Endodermal cell (in vitro differentiated cells): ENCODE measurements around the gene HBZ. TPM values are rescaled to one million over a fixed set of nuclear protein-coding genes. Genes with fewer than 3 reads are reported as not detected.

Experiments
- DNase-seq: peaks from one replicate; pipeline ENCODE4 v3.0.0-alpha.2; 2017
- H3K27ac ChIP-seq: 2 replicates; pipeline ENCODE4 v1.5.1; 2013; ENCODE audit warnings: mild to moderate bottlenecking, low read depth, low read length, moderate library complexity
- H3K27me3 ChIP-seq: 2 replicates; pipeline ENCODE4 v1.6.1; 2013; ENCODE audit warnings: mild to moderate bottlenecking, low read length, moderate library complexity; ENCODE audit not compliant: insufficient read depth, control insufficient read depth, poor library complexity, severe bottlenecking
- H3K36me3 ChIP-seq: 2 replicates; pipeline ENCODE4 v1.7.0; 2013; ENCODE audit warnings: mild to moderate bottlenecking, low read length, moderate library complexity; ENCODE audit not compliant: control insufficient read depth, insufficient read depth
- H3K4me1 ChIP-seq: one replicate; pipeline ENCODE4 v1.7.0; 2013; ENCODE audit warnings: low read length; ENCODE audit not compliant: control insufficient read depth, insufficient read depth
- H3K4me3 ChIP-seq: 2 replicates; pipeline ENCODE4 v1.5.1; 2013; ENCODE audit warnings: mild to moderate bottlenecking, low read length, moderate library complexity
- H3K9ac ChIP-seq: 2 replicates; pipeline ENCODE4 v1.6.1; 2013; ENCODE audit warnings: mild to moderate bottlenecking, low read length, moderate library complexity; ENCODE audit not compliant: poor library complexity, severe bottlenecking; ENCODE audit errors: extremely low read depth
- H3K9me3 ChIP-seq: 2 replicates; pipeline ENCODE4 v1.6.1; 2013; ENCODE audit warnings: mild to moderate bottlenecking, low read length, moderate library complexity; ENCODE audit not compliant: control insufficient read depth
- H3K27ac Mint-ChIP-seq: 2 replicates; pipeline ENCODE4 v1.8.0; 2020; ENCODE audit warnings: mixed read lengths
- H3K27me3 Mint-ChIP-seq: 2 replicates; pipeline ENCODE4 v1.8.0; 2021; ENCODE audit warnings: mild to moderate bottlenecking, mixed read lengths; ENCODE audit not compliant: insufficient read depth
- H3K36me3 Mint-ChIP-seq: 2 replicates; pipeline ENCODE4 v1.8.0; 2020; ENCODE audit warnings: low read depth, mixed read lengths
- H3K4me1 Mint-ChIP-seq: 2 replicates; pipeline ENCODE4 v1.8.0; 2020; ENCODE audit warnings: mixed read lengths
- H3K4me3 Mint-ChIP-seq: 2 replicates; pipeline ENCODE4 v1.8.0; 2020; ENCODE audit warnings: mild to moderate bottlenecking, moderate library complexity, mixed read lengths
- H3K9me3 Mint-ChIP-seq: 2 replicates; pipeline ENCODE4 v1.8.0; 2020; ENCODE audit warnings: mild to moderate bottlenecking, mixed read lengths
- CTCF ChIP-seq: fragments of 200-600 bp; sonication (generic); conservative IDR thresholded peaks from 2 replicates; pipeline ENCODE4 v1.5.0; 2021; ENCODE audit warnings: antibody characterized with exemption, mild to moderate bottlenecking
- WGBS, 2 experiments: methylation state at CpG; one replicate each; pipeline versions ENCODE4 v1.1.5 to v1.1.7; 2013; ENCODE audit warnings: missing lambda C conversion rate in 2 of 2, mixed read lengths in 1 of 2; ENCODE audit not compliant: insufficient coverage in 1 of 2, insufficient read length in 1 of 2; 5-methylcytosine and 5-hydroxymethylcytosine counted together
- total RNA-seq, 2 donors: library from RNA; stranded (reverse); fragmentation: NEBNext Ultra II Directional in 1 of 2; extraction: Animal tissue kit (Norgen Biotek cat#: 25700) in 1 of 2; gene quantifications; 2 replicates in 1 of 2; 3 replicates in 1 of 2; pipeline ENCODE4 v1.2.1, GENCODE V29; 2021

The HBZ gene
- total RNA-seq, 2 donors from 2014 or later = not detected

- Mint-ChIP-seq H3K27me3 (no peaks in the 10 kb centered on the region), H3K4me1 (no peaks in the 10 kb centered on the region), H3K4me3 (no peak overlapping the region), H3K9me3 (no peaks in the 10 kb centered on the region), H3K27ac (no peak overlapping the region), H3K36me3 (peaks cover 13% of the 10 kb centered on the region)
- no peak overlapping the region for H3K27ac ChIP-seq
- no peak overlapping the region for H3K4me3 ChIP-seq
- 93% methylated on average over 7 of the region's 7 CpGs for WGBS, 2 experiments
- no peaks in the 10 kb centered on the region for H3K4me1 ChIP-seq
- H3K27me3 ChIP-seq = no peaks in the 10 kb centered on the region
- H3K9ac ChIP-seq = no peak overlapping the region
- no peak for DNase-seq
- no peak for TF ChIP-seq CTCF
- no peaks in the 10 kb centered on the region for H3K36me3 ChIP-seq
- no peaks in the 10 kb centered on the region for H3K9me3 ChIP-seq
Observed at GRCh38 chr16:132120-132519, 20.3 kb upstream of the HBZ start.

- no peak overlapping the region for H3K27ac Mint-ChIP-seq
- Histone ChIP-seq H3K4me1 (no peaks in the 10 kb centered on the region), H3K9me3 (no peaks in the 10 kb centered on the region), H3K27ac (no peak overlapping the region), H3K4me3 (no peak overlapping the region), H3K36me3 (no peaks in the 10 kb centered on the region), H3K9ac (no peak overlapping the region), H3K27me3 (no peaks in the 10 kb centered on the region)
- DNase-seq = no peak
- no peak overlapping the region for H3K4me3 Mint-ChIP-seq
- H3K9me3 Mint-ChIP-seq = no peaks in the 10 kb centered on the region
- H3K36me3 Mint-ChIP-seq = peaks cover 13% of the 10 kb centered on the region
- H3K27me3 Mint-ChIP-seq = no peaks in the 10 kb centered on the region
- TF ChIP-seq CTCF = no peak
- WGBS, 2 experiments = 92% methylated on average over 2 of the region's 2 CpGs; no CpG with 5 or more reads in 1 of the 2 experiments
- H3K4me1 Mint-ChIP-seq = no peaks in the 10 kb centered on the region
Observed at GRCh38 chr16:133716-134115, 18.7 kb upstream of the HBZ start.

GRCh38 chr16:138049-138417 is 14.4 kb upstream of the HBZ start:
- no peaks in the 10 kb centered on the region for H3K27me3 ChIP-seq
- H3K9ac ChIP-seq = peak overlapping the region; percentile 57
- no peaks in the 10 kb centered on the region for H3K4me1 ChIP-seq
- 6 to 12% methylated on average over 5 to 20 of the region's 30 CpGs for WGBS, 2 experiments
- no peaks in the 10 kb centered on the region for H3K9me3 Mint-ChIP-seq
- peak overlapping the region; percentile 83 for H3K4me3 Mint-ChIP-seq
- H3K4me1 Mint-ChIP-seq = no peaks in the 10 kb centered on the region
- peak overlapping the region; percentile 78 for H3K4me3 ChIP-seq
- TF ChIP-seq CTCF = no peak
- H3K27ac Mint-ChIP-seq = peak overlapping the region; percentile 87
- H3K36me3 Mint-ChIP-seq = peaks cover 4% of the 10 kb centered on the region
- H3K36me3 ChIP-seq = no peaks in the 10 kb centered on the region
- H3K27me3 Mint-ChIP-seq = peaks cover 12% of the 10 kb centered on the region
- peak; percentile 72 for DNase-seq
- H3K9me3 ChIP-seq = no peaks in the 10 kb centered on the region
- peak overlapping the region; percentile 84 for H3K27ac ChIP-seq
